Liver (tissue), 9 donors: Measurements from ENCODE around the gene ZNF765. TPM values are rescaled to one million over a fixed set of nuclear protein-coding genes. Genes with fewer than 3 reads are reported as not detected.

Experiments
- DNase-seq: peaks from one replicate; pipeline ENCODE4 v3.0.0-alpha.2; 2017; ENCODE audit warnings: low spot score
- H3K27ac ChIP-seq, 2 donors: one replicate each; pipeline ENCODE4 v1.7.0; 2013; ENCODE audit warnings: inconsistent platforms in 2 of 2, low read length in 2 of 2, control low read depth in 1 of 2, low read depth in 1 of 2, mild to moderate bottlenecking in 1 of 2
- H3K27me3 ChIP-seq, 4 donors: one replicate each; pipeline versions ENCODE4 v1.6.1 to v1.7.0; 2013; ENCODE audit warnings: low read length in 3 of 4, inconsistent platforms in 1 of 4, mild to moderate bottlenecking in 1 of 4, moderate library complexity in 1 of 4; ENCODE audit not compliant: control insufficient read depth in 4 of 4, insufficient read depth in 4 of 4
- H3K36me3 ChIP-seq, 4 donors: one replicate each; pipeline versions ENCODE4 v1.6.1 to v1.7.0; 2013; ENCODE audit warnings: low read length in 3 of 4, mild to moderate bottlenecking in 3 of 4, low read depth in 1 of 4, moderate library complexity in 1 of 4; ENCODE audit not compliant: control insufficient read depth in 4 of 4, insufficient read depth in 3 of 4
- H3K4me1 ChIP-seq, 4 donors: one replicate each; pipeline versions ENCODE4 v1.6.1 to v1.7.0; 2013; ENCODE audit warnings: low read length in 3 of 4, mild to moderate bottlenecking in 3 of 4, moderate library complexity in 1 of 4; ENCODE audit not compliant: control insufficient read depth in 4 of 4, insufficient read depth in 4 of 4
- H3K4me3 ChIP-seq, 3 donors: one replicate each; pipeline versions ENCODE4 v1.6.1 to v1.7.0; 2013; ENCODE audit warnings: low read length in 3 of 3, control low read depth in 1 of 3, low read depth in 1 of 3, mild to moderate bottlenecking in 1 of 3
- H3K9ac ChIP-seq, 2 donors: one replicate each; pipeline ENCODE4 v1.7.0; 2013; ENCODE audit warnings: low read length in 2 of 2, mild to moderate bottlenecking in 2 of 2, moderate library complexity in 2 of 2, control low read depth in 1 of 2, low read depth in 1 of 2
- H3K9me3 ChIP-seq, 4 donors: one replicate each; pipeline versions ENCODE4 v1.6.1 to v1.7.0; 2013; ENCODE audit warnings: low read length in 3 of 4; ENCODE audit not compliant: control insufficient read depth in 4 of 4
- EGR1 ChIP-seq, 2 donors: IDR thresholded peaks; 2 replicates each; pipeline ENCODE4 v1.6.1; 2016 to 2018; ENCODE audit warnings: antibody characterized with exemption in 2 of 2, low read depth in 2 of 2
- FOXA1 ChIP-seq: IDR thresholded peaks from 2 replicates; pipeline ENCODE4 v1.6.1; 2016; ENCODE audit warnings: antibody characterized with exemption
- GABPA ChIP-seq, 2 donors: IDR thresholded peaks in 1 of 2; conservative IDR thresholded peaks in 1 of 2; 2 replicates each; pipeline ENCODE4 v1.6.1; 2016; ENCODE audit warnings: antibody characterized with exemption in 2 of 2, mild to moderate bottlenecking in 1 of 2, moderate library complexity in 1 of 2
- HNF4A ChIP-seq, 2 donors: conservative IDR thresholded peaks; 2 replicates each; pipeline ENCODE4 v1.6.1; 2016; ENCODE audit warnings: antibody characterized with exemption in 2 of 2, mild to moderate bottlenecking in 2 of 2
- HNF4G ChIP-seq: IDR thresholded peaks from 2 replicates; pipeline ENCODE4 v1.6.1; 2016; ENCODE audit warnings: antibody characterized with exemption
- NR2F2 ChIP-seq: IDR thresholded peaks from 2 replicates; pipeline ENCODE4 v1.6.1; 2016; ENCODE audit warnings: antibody characterized with exemption
- RAD21 ChIP-seq, 2 donors: IDR thresholded peaks; 2 replicates each; pipeline ENCODE4 v1.6.1; 2016; ENCODE audit warnings: antibody characterized with exemption in 2 of 2, mild to moderate bottlenecking in 2 of 2
- RXRA ChIP-seq, 2 donors: IDR thresholded peaks; 2 replicates each; pipeline ENCODE4 v1.6.1; 2017 to 2018; ENCODE audit warnings: antibody characterized with exemption in 2 of 2, mild to moderate bottlenecking in 1 of 2
- SP1 ChIP-seq: IDR thresholded peaks from 2 replicates; pipeline ENCODE4 v1.6.1; 2018; ENCODE audit warnings: antibody characterized with exemption, mild to moderate bottlenecking
- YY1 ChIP-seq: IDR thresholded peaks from 2 replicates; pipeline ENCODE4 v1.6.1; 2016; ENCODE audit warnings: antibody characterized with exemption, mild to moderate bottlenecking
- WGBS: extraction: QIAGEN DNeasy Blood & Tissue Kit; methylation state at CpG from one replicate; pipeline ENCODE4 v1.1.7; 2013; 5-methylcytosine and 5-hydroxymethylcytosine counted together
- polyA plus RNA-seq, 2 donors: library from polyadenylated mRNA; stranded (reverse) in 1 of 2; unstranded in 1 of 2; fragments of 200-250 nt in 1 of 2; fragments of >200 nt in 1 of 2; fragmentation: Nextera tagmentation in 1 of 2; extraction: Ambion mirVana in 1 of 2; gene quantifications; one replicate each; pipeline versions ENCODE4 v1.2.1 to v1.2.3, GENCODE V29; 2013 to 2015
- total RNA-seq, 2 donors: library from RNA; depleted of rRNA; stranded (reverse); fragments of >200 nt; gene quantifications; one replicate each; pipeline ENCODE4 v1.2.3, GENCODE V29; 2014
- TF ChIP-seq, protein P1 (sequence below): fragments of 150-350 bp; IDR thresholded peaks from 2 replicates; pipeline ENCODE4 v1.5.1; 2017; ENCODE audit warnings: improper control_type of control experiment, low read depth, low read length; ENCODE audit not compliant: missing input control
- TF ChIP-seq, protein P2 (sequence below): IDR thresholded peaks from 2 replicates; pipeline ENCODE4 v1.6.1; 2016; ENCODE audit warnings: antibody characterized with exemption
- TF ChIP-seq, protein P3 (sequence below): IDR thresholded peaks from 2 replicates; pipeline ENCODE4 v1.6.1; 2016; ENCODE audit warnings: antibody characterized with exemption
- TF ChIP-seq, protein P4 (sequence below): IDR thresholded peaks from 2 replicates; pipeline ENCODE4 v1.6.1; 2016; ENCODE audit warnings: antibody characterized with exemption
- TF ChIP-seq, protein P5 (sequence below): IDR thresholded peaks from 2 replicates; pipeline ENCODE4 v1.6.1; 2016; ENCODE audit warnings: antibody characterized with exemption, mild to moderate bottlenecking
- donor health status: healthy.
- donor health status: healthy.
- donor health status: healthy.
- donor health status: healthy.
- donor health status: healthy.

Gene ZNF765
- 1 to 10 TPM; 8.0 to 8.5 TPM for total RNA-seq
- polyA plus RNA-seq, result 1 to 10 TPM; 1.3 to 2.4 TPM

DNA sequence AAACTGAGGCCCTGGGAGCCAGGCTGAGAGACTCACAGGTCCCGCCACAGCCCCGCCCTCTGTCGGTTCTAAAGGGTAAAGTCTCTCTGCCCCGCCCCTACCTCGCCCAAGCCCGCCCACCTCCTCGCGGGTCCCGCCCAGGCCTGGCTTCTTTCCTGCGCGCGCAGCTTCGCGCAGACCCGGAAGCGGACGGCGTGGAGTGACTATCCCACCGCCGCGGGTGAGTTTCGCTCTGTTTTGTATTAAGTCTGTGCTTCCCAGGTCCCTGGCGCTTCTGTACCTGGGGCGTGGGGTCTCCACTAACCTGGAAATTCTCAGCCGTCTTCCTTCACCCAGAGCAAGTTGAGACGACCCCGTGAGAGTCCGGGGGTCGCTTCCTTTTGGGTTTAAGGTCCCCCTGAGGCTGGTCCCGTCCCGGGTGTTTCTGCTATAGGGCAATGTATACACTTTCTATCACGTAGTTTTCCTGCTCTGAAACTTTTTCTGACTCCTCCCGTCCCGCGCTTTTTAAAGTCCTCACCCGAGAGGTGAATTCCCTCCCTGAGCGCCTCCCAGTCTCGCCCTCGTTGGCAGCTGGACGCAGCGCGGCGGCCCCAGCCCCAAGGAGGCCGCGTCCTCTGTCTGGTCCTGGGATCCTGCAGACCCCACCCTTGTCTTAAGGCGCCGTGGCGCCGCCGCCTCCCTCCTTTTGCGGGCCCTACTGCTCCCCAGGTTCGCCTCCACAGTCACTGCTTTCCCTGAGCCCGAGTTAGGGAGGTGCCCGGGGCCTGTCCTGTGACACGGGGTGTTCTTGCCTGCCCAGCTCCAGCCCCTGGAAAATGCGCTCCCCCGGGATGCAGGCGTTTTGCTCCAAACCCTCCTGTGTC is at the start of gene ZNF765:
ZNF765 (plus strand) TSS at position 176 of the 866 bp plus-strand sequence. CDS start 2,867 bp downstream, outside the sequence.
- peak; percentile 13 for TF ChIP-seq HNF4G
- TF ChIP-seq HNF4A (conservative IDR thresholded peaks at IDR 0.05), result peak; percentile 61 to 65
- peak in 1 of 2 donors; percentile 73 for TF ChIP-seq GABPA (IDR thresholded peaks at IDR 0.05 in 1 of 2, conservative IDR thresholded peaks at IDR 0.05 in 1 of 2)
- TF ChIP-seq RXRA (IDR thresholded peaks at IDR 0.05), result no peak
- TF ChIP-seq, protein P1, sequence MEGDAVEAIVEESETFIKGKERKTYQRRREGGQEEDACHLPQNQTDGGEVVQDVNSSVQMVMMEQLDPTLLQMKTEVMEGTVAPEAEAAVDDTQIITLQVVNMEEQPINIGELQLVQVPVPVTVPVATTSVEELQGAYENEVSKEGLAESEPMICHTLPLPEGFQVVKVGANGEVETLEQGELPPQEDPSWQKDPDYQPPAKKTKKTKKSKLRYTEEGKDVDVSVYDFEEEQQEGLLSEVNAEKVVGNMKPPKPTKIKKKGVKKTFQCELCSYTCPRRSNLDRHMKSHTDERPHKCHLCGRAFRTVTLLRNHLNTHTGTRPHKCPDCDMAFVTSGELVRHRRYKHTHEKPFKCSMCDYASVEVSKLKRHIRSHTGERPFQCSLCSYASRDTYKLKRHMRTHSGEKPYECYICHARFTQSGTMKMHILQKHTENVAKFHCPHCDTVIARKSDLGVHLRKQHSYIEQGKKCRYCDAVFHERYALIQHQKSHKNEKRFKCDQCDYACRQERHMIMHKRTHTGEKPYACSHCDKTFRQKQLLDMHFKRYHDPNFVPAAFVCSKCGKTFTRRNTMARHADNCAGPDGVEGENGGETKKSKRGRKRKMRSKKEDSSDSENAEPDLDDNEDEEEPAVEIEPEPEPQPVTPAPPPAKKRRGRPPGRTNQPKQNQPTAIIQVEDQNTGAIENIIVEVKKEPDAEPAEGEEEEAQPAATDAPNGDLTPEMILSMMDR, result peak; percentile 42
- no peak for TF ChIP-seq FOXA1
- peak; percentile 52 to 65 for TF ChIP-seq RAD21 (IDR thresholded peaks at IDR 0.05)
- peak; percentile 68 for TF ChIP-seq SP1
- TF ChIP-seq EGR1 (IDR thresholded peaks at IDR 0.05; ENCODE audit: low read depth in 2 of 2), result peak in 1 of 2 donors; percentile 36
- TF ChIP-seq, protein P2, sequence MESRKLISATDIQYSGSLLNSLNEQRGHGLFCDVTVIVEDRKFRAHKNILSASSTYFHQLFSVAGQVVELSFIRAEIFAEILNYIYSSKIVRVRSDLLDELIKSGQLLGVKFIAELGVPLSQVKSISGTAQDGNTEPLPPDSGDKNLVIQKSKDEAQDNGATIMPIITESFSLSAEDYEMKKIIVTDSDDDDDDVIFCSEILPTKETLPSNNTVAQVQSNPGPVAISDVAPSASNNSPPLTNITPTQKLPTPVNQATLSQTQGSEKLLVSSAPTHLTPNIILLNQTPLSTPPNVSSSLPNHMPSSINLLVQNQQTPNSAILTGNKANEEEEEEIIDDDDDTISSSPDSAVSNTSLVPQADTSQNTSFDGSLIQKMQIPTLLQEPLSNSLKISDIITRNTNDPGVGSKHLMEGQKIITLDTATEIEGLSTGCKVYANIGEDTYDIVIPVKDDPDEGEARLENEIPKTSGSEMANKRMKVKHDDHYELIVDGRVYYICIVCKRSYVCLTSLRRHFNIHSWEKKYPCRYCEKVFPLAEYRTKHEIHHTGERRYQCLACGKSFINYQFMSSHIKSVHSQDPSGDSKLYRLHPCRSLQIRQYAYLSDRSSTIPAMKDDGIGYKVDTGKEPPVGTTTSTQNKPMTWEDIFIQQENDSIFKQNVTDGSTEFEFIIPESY, result no peak
- peak within 1 kb of the TSS; percentile 75 to 77 (median 76) for H3K4me3 ChIP-seq
- peaks cover 0 to 16% (median 9%) of the 10 kb centered on the region in 4 donors for H3K4me1 ChIP-seq
- under 1% methylated on average over 58 of the region's 58 CpGs for WGBS
- H3K27me3 ChIP-seq, result no peaks in the 10 kb centered on the region
- H3K9ac ChIP-seq, result peak within 1 kb of the TSS; percentile 61 to 85
- peaks cover 4 to 19% (median 9%) of the 10 kb centered on the region in 4 donors for H3K9me3 ChIP-seq
- H3K27ac ChIP-seq, result peak within 1 kb of the TSS; percentile 39 to 63
- DNase-seq, result peak; percentile 96
- peaks cover 2 to 17% (median 10%) of the 10 kb centered on the region in 4 donors for H3K36me3 ChIP-seq

DNA sequence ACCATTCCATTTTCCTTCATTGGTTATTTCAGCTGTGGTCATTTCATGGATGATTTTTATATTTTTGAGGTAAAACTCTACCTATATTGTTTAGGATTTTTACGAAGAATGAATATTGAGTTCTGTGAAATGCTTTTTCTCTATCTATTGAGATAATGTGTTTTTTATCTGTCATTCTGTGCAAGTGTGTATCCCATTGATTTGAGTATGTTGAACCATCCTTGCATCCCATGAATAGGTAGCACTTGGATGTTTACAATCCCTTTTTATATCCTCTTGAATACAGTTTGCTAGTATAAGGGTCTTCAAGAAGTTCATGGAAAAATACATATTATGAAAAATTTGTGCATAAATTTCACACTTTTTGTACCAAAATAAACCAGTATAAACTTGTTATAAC is 39.2 kb upstream of the ZNF765 start:
- H3K36me3 ChIP-seq, result peaks cover 4 to 15% (median 10%) of the 10 kb centered on the region in 4 donors

DNA sequence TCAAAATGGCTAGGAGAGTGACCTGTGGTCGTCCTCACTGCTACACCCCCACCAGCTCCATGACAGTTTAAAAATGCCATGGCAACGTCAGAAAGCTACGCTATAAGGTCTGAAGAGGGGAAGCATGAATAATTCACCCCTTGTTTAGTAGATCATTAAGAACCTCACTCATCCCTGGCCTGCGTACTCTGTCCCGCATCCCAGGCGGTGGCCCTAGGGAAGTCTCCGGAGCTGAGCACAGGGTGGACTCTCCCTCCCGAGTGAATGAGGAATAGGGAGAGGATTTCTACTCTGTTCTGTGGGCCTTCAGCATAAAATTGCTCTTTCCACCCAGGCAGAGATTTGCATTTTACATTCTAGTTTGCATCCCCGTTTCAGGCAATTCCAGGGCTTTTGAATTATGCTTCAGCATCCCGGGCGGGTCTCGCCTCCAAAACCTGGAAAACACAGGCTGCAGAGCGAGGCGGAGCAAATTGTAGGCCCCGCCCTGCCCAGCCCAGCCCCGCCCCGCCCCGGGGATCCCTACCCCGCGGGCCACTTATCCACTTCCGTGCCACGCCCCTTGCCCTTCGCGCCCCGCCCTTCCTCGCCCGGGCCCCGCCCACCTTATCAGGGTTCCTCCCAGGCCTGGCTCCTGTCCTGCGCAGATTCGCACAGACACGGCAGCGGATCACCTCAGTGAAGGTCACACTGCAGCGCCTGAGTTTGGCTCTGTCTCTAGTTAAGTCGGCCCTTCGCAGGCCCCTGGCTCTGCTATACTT is 36.9 kb upstream of the ZNF765 start:
- Histone ChIP-seq H3K36me3 (peaks cover 0 to 3% (median 0%) of the 10 kb centered on the region in 4 donors), H3K4me3 (peak overlapping the region in 2 of 3 donors; percentile 18 to 37), H3K9ac (no peak overlapping the region), H3K4me1 (no peaks in the 10 kb centered on the region), H3K27ac (no peak overlapping the region), H3K9me3 (peaks cover 27 to 43% (median 36%) of the 10 kb centered on the region in 4 donors), H3K27me3 (no peaks in the 10 kb centered on the region)
- 49% methylated on average over 35 of the region's 35 CpGs for WGBS
- DNase-seq, result no peak
- TF ChIP-seq GABPA (IDR thresholded peaks at IDR 0.05 in 1 of 2, conservative IDR thresholded peaks at IDR 0.05 in 1 of 2), result no peak
- no peak for TF ChIP-seq EGR1 (IDR thresholded peaks at IDR 0.05; ENCODE audit: low read depth in 2 of 2)
- TF ChIP-seq, protein P3, sequence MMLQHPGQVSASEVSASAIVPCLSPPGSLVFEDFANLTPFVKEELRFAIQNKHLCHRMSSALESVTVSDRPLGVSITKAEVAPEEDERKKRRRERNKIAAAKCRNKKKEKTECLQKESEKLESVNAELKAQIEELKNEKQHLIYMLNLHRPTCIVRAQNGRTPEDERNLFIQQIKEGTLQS, result no peak
- no peak for TF ChIP-seq NR2F2
- no peak for TF ChIP-seq HNF4A (conservative IDR thresholded peaks at IDR 0.05)
- TF ChIP-seq YY1, result no peak
- no peak for TF ChIP-seq RXRA (IDR thresholded peaks at IDR 0.05)
- TF ChIP-seq, protein P4, sequence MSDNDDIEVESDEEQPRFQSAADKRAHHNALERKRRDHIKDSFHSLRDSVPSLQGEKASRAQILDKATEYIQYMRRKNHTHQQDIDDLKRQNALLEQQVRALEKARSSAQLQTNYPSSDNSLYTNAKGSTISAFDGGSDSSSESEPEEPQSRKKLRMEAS, result no peak
- no peak for TF ChIP-seq HNF4G
- TF ChIP-seq, protein P5, sequence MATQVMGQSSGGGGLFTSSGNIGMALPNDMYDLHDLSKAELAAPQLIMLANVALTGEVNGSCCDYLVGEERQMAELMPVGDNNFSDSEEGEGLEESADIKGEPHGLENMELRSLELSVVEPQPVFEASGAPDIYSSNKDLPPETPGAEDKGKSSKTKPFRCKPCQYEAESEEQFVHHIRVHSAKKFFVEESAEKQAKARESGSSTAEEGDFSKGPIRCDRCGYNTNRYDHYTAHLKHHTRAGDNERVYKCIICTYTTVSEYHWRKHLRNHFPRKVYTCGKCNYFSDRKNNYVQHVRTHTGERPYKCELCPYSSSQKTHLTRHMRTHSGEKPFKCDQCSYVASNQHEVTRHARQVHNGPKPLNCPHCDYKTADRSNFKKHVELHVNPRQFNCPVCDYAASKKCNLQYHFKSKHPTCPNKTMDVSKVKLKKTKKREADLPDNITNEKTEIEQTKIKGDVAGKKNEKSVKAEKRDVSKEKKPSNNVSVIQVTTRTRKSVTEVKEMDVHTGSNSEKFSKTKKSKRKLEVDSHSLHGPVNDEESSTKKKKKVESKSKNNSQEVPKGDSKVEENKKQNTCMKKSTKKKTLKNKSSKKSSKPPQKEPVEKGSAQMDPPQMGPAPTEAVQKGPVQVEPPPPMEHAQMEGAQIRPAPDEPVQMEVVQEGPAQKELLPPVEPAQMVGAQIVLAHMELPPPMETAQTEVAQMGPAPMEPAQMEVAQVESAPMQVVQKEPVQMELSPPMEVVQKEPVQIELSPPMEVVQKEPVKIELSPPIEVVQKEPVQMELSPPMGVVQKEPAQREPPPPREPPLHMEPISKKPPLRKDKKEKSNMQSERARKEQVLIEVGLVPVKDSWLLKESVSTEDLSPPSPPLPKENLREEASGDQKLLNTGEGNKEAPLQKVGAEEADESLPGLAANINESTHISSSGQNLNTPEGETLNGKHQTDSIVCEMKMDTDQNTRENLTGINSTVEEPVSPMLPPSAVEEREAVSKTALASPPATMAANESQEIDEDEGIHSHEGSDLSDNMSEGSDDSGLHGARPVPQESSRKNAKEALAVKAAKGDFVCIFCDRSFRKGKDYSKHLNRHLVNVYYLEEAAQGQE, result no peak

More for the DNA sequence above, 39.2 kb upstream of the ZNF765 start:
- H3K9me3 ChIP-seq, result peaks cover 43 to 65% (median 52%) of the 10 kb centered on the region in 4 donors
- TF ChIP-seq HNF4G, result no peak
- DNase-seq, result no peak
- H3K4me3 ChIP-seq, result peak overlapping the region in 1 of 3 donors; percentile 35
- H3K27me3 ChIP-seq, result no peaks in the 10 kb centered on the region
- WGBS, result 94% methylated on average over 1 of the region's 1 CpG
- no peak overlapping the region for H3K27ac ChIP-seq
- no peaks in the 10 kb centered on the region for H3K4me1 ChIP-seq
- H3K9ac ChIP-seq, result no peak overlapping the region
